ENCODE measurements around the gene LAMTOR3. TPM values are rescaled to one million over a fixed set of nuclear protein-coding genes. Genes with fewer than 3 reads are reported as not detected.
A peak's percentile ranks its signal among the peaks of the same experiment; 100 is the strongest.

Gene LAMTOR3
- total RNA-seq, 1 donor: 69.9 TPM

GRCh38 chr4:99886146-99886545 is 8.1 kb downstream of the LAMTOR3 start:
- no peak for TF ChIP-seq CTCF (IDR thresholded peaks at IDR 0.05; ENCODE audit: insufficient read depth, low read length)
- DNase-seq (ENCODE audit: low read depth): peak; percentile 70

GRCh38 chr4:99885687-99886086 is 8.5 kb downstream of the LAMTOR3 start:
- no peak for DNase-seq (ENCODE audit: low read depth)
- no peak overlapping the region for H3K4me3 ChIP-seq (ENCODE audit: low read depth, low read length)
- no peak for TF ChIP-seq CTCF (IDR thresholded peaks at IDR 0.05; ENCODE audit: insufficient read depth, low read length)

More at GRCh38 chr4:99886146-99886545, 8.1 kb downstream of the LAMTOR3 start:
- no peak overlapping the region for H3K4me3 ChIP-seq (ENCODE audit: low read depth, low read length)

- no peak overlapping the region for H3K4me3 ChIP-seq (ENCODE audit: low read depth, low read length)
- TF ChIP-seq CTCF (IDR thresholded peaks at IDR 0.05; ENCODE audit: insufficient read depth, low read length): peak; percentile 43
- DNase-seq (ENCODE audit: low read depth): peak; percentile 60
Observed at GRCh38 chr4:99885063-99885664, 9.1 kb downstream of the LAMTOR3 start.

- no peak for TF ChIP-seq CTCF (IDR thresholded peaks at IDR 0.05; ENCODE audit: insufficient read depth, low read length)
- no peak for DNase-seq (ENCODE audit: low read depth)
- no peak overlapping the region for H3K4me3 ChIP-seq (ENCODE audit: low read depth, low read length)
Observed at GRCh38 chr4:99879458-99879857, 14.8 kb downstream of the LAMTOR3 start.

GRCh38 chr4:99878604-99879003 is 15.6 kb downstream of the LAMTOR3 start:
- no peak overlapping the region for H3K4me3 ChIP-seq (ENCODE audit: low read depth, low read length)
- no peak for DNase-seq (ENCODE audit: low read depth)
- no peak for TF ChIP-seq CTCF (IDR thresholded peaks at IDR 0.05; ENCODE audit: insufficient read depth, low read length)

- H3K4me3 ChIP-seq (ENCODE audit: low read depth, low read length): no peak overlapping the region
- no peak for DNase-seq (ENCODE audit: low read depth)
- TF ChIP-seq CTCF (IDR thresholded peaks at IDR 0.05; ENCODE audit: insufficient read depth, low read length): no peak
Observed at GRCh38 chr4:99876946-99877345, 17.3 kb downstream of the LAMTOR3 start.

- DNase-seq (ENCODE audit: low read depth): no peak
- no peak for TF ChIP-seq CTCF (IDR thresholded peaks at IDR 0.05; ENCODE audit: insufficient read depth, low read length)
Observed at GRCh38 chr4:99875071-99875470, 19.2 kb downstream of the LAMTOR3 start.

More at GRCh38 chr4:99875071-99875470, 19.2 kb downstream of the LAMTOR3 start:
- H3K4me3 ChIP-seq (ENCODE audit: low read depth, low read length): no peak overlapping the region
